Tibial artery (tissue), 4 donors: ENCODE data around the gene DYSF.
"Not testable (repeated sequence)": the region's sequence is repeated elsewhere in the genome, so short reads cannot be mapped to it uniquely, and the experiment has no call there.

Source experiments
- DNase-seq, 2 donors: peaks; one replicate each; pipeline ENCODE4 v3.0.0-alpha.2; 2019
- H3K27ac ChIP-seq, 2 donors: fragments of 200-600 bp; sonication (generic) in 1 of 2; 1 replicate in 1 of 2; 2 replicates in 1 of 2; pipeline ENCODE4 v1.5.1; 2018 to 2019; ENCODE audit warnings: mild to moderate bottlenecking in 1 of 2
- H3K27me3 ChIP-seq, 2 donors: fragments of 200-600 bp; sonication (generic) in 1 of 2; one replicate each; pipeline versions ENCODE4 v1.5.1 to v1.6.0; 2016 to 2019
- H3K36me3 ChIP-seq, 3 donors: fragments of 200-600 bp; sonication (generic) in 2 of 3; one replicate each; pipeline ENCODE4 v1.5.1; 2016 to 2019; ENCODE audit warnings: mild to moderate bottlenecking in 2 of 3
- H3K4me1 ChIP-seq, 4 donors: fragments of 200-600 bp; sonication (generic) in 2 of 4; 1 replicate in 3 of 4; 2 replicates in 1 of 4; pipeline ENCODE4 v1.5.1; 2016 to 2019
- H3K4me3 ChIP-seq, 2 donors: fragments of 200-600 bp; sonication (generic) in 1 of 2; 1 replicate in 1 of 2; 2 replicates in 1 of 2; pipeline ENCODE4 v1.5.1; 2018 to 2019; ENCODE audit warnings: mild to moderate bottlenecking in 2 of 2
- H3K9me3 ChIP-seq, 3 donors: fragments of 200-600 bp; sonication (generic) in 1 of 3; one replicate each; pipeline ENCODE4 v1.5.1; 2016 to 2019
- CTCF ChIP-seq, 2 experiments: fragments of 200-600 bp in 1 of 2; fragments of 450-650 bp in 1 of 2; IDR thresholded peaks; one replicate each; pipeline ENCODE4 v1.5.1; 2017 to 2019; ENCODE audit warnings: antibody characterized with exemption in 2 of 2, mild to moderate bottlenecking in 1 of 2, moderate library complexity in 1 of 2
- intact Hi-C: fragments of 100-400 bp; cut with DNase I; formaldehyde crosslinking; loops from one replicate; pipeline ENCODE4 v1.15.0; 2023; ENCODE audit warnings: low total_unique reads

Gene DYSF

GRCh38 chr2:71483246-71483645, 29.9 kb downstream of the DYSF start:
- no peaks in the 10 kb centered on the region for H3K4me1 ChIP-seq
- peaks cover 0 to 7% (median 0%) of the 10 kb centered on the region in 3 donors for H3K36me3 ChIP-seq
- no peak overlapping the region for H3K4me3 ChIP-seq
- H3K27me3 ChIP-seq: no peaks in the 10 kb centered on the region
- no peak overlapping the region for H3K27ac ChIP-seq
- DNase-seq: no peak
- TF ChIP-seq CTCF (IDR thresholded peaks at IDR 0.05): no peak
- intact Hi-C loops: no loop called here
- H3K9me3 ChIP-seq: no peaks in the 10 kb centered on the region

GRCh38 chr2:71484354-71484753, 31.0 kb downstream of the DYSF start:
- Histone ChIP-seq H3K4me1 (no peaks in the 10 kb centered on the region), H3K9me3 (no peaks in the 10 kb centered on the region), H3K27me3 (no peaks in the 10 kb centered on the region), H3K27ac (no peak overlapping the region), H3K4me3 (no peak overlapping the region), H3K36me3 (peaks cover 0 to 7% (median 0%) of the 10 kb centered on the region in 3 donors)
- intact Hi-C loops: no loop called here
- DNase-seq: no peak
- TF ChIP-seq CTCF (IDR thresholded peaks at IDR 0.05): no peak

DNA sequence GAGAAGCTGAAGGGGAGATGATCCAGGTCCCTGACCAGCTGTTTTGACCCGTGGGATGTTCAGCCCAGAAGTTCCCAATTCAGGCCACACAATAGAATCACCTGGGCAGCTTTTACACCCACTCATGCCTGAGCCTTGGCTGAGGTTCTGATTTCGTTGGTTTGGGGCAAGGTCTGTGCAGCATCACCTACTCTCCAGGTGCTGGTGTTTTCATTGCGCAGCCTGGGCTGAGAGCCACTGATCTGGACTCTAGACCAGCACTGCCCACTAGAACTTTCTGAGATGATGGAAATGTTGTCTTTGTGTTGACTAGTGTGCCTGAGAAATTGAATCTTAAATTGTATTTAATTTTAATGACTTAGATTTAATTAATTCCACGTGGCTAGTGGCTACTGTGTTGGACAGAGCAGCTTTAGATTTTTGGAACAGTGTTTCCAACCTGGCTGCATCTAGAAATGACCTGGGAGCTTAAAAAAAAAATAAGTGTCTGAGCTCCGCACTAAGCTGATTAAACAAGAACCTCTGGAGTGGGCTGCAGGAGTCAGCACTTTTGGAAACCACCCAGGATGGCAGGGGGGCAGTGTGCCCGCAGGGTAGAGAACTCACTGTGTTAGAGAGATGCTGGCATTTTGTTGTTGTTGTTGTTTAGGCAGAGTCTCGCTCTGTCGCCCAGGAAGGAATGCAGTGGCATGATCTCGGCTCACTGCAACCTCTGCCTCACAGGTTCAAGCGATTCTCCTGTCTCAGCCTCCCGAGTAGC, 33.7 kb downstream of the DYSF start:
- DNase-seq: no peak
- Histone ChIP-seq H3K9me3 (no peaks in the 10 kb centered on the region), H3K27me3 (no peaks in the 10 kb centered on the region), H3K27ac (no peak overlapping the region), H3K4me3 (no peak overlapping the region), H3K4me1 (no peaks in the 10 kb centered on the region), H3K36me3 (peaks cover 0 to 7% (median 0%) of the 10 kb centered on the region in 3 donors)
- intact Hi-C loops: no loop called here
- TF ChIP-seq CTCF (IDR thresholded peaks at IDR 0.05): no peak

- H3K27ac ChIP-seq, H3K9me3 ChIP-seq, intact Hi-C loops: not testable (repeated sequence)
These were observed 38.2 kb downstream of the DYSF start for GRCh38 chr2:71491551-71491950.

GRCh38 chr2:71492112-71492511, 38.8 kb downstream of the DYSF start:
- TF ChIP-seq CTCF (IDR thresholded peaks at IDR 0.05): no peak
- H3K36me3 ChIP-seq: no peaks in the 10 kb centered on the region
- H3K27me3 ChIP-seq: no peaks in the 10 kb centered on the region
- no peak for DNase-seq
- H3K9me3 ChIP-seq: no peaks in the 10 kb centered on the region
- no peaks in the 10 kb centered on the region for H3K4me1 ChIP-seq
- H3K27ac ChIP-seq: no peak overlapping the region
- intact Hi-C loops: no loop called here
- no peak overlapping the region for H3K4me3 ChIP-seq

More at GRCh38 chr2:71491551-71491950, 38.2 kb downstream of the DYSF start:
- not testable (repeated sequence) for H3K4me3 ChIP-seq, H3K36me3 ChIP-seq, H3K4me1 ChIP-seq, H3K27me3 ChIP-seq, DNase-seq

GRCh38 chr2:71494091-71494490, 40.7 kb downstream of the DYSF start:
- Histone ChIP-seq H3K4me1 (peaks cover 0 to 12% (median 5%) of the 10 kb centered on the region in 4 donors), H3K36me3 (no peaks in the 10 kb centered on the region), H3K27ac (no peak overlapping the region), H3K9me3 (no peaks in the 10 kb centered on the region), H3K4me3 (no peak overlapping the region), H3K27me3 (no peaks in the 10 kb centered on the region)
- intact Hi-C loops: no loop called here
- no peak for DNase-seq
- TF ChIP-seq CTCF (IDR thresholded peaks at IDR 0.05): no peak
